NCI-H460 (cell line): Measurements from ENCODE around the gene TPRA1. TPM values are rescaled to one million over a fixed set of nuclear protein-coding genes. Genes with fewer than 3 reads are reported as not detected.
"Not testable (repeated sequence)": the region's sequence is repeated elsewhere in the genome, so short reads cannot be mapped to it uniquely, and the experiment has no call there.

Source experiments
- DNase-seq: peaks from one replicate; pipeline ENCODE4 v3.0.0-alpha.2; 2016; ENCODE audit warnings: low read depth; ENCODE audit errors: extremely low read depth
- total RNA-seq: library from RNA; depleted of rRNA; stranded (reverse); fragments of >200 nt; shearing (Covaris generic); gene quantifications from 2 replicates; pipeline ENCODE4 v1.2.3, GENCODE V29; 2014

TPRA1 gene
- total RNA-seq, 1 experiment from 2014 or later = 20.6 TPM

DNA sequence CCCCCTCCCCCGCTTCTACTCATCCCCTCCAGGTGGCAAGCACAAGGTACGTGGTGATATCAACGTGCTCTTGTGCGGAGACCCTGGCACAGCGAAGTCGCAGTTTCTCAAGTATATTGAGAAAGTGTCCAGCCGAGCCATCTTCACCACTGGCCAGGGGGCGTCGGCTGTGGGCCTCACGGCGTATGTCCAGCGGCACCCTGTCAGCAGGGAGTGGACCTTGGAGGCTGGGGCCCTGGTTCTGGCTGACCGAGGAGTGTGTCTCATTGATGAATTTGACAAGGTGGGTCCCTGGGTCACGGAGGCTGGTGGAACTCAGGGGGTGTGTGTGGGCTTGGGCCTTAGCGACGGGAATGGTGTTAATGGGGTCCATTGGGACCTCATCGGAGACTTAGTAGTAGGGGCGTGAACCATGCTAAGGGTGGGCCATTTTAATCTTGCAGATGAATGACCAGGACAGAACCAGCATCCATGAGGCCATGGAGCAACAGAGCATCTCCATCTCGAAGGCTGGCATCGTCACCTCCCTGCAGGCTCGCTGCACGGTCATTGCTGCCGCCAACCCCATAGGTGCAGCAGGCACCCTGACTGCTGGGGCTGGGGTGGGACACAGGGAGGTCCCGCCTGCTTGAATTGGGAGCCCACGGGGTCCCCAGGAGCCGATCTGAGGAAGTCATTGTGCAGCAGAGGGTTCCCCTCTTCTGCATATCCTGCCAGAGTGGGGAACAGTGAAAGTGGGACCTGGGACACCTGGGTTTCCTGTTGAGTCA lies 26.5 kb upstream of the TPRA1 start:
- no peak for DNase-seq

DNA sequence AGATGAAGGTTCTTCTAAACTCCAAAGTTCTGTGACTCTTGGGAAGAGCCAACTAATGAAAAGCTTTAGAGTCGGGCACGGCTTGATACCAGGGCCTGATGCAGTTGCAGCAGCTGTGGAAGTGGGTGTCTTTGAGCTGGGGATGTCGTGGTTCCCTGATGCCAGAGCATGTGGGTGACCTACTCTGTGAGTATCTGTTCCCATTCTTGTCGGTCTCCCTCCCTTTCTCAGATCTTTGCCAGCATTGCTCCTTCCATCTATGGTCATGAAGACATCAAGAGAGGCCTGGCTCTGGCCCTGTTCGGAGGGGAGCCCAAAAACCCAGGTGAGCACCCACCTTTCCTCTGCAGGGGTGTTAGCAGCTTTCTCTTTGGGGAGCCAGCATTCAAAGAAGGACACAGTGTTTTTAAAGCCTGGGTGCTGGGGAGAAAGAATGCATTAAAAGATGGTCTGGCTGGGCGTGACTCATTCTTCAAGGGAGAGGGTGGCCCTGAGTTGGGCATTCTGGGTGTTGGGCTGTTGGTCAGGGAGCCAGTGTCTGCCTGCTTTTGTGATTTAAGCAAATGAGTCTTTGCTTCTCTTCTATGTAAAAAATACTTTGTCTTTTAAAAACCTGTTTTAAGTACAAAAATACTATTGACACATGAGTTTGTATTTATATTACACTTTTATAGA lies 25.2 kb upstream of the TPRA1 start:
- DNase-seq = no peak

- no peak for DNase-seq
These were observed 24.5 kb upstream of the TPRA1 start for GRCh38 chr3:127614928-127615589.

GRCh38 chr3:127613406-127613805 lies 22.9 kb upstream of the TPRA1 start:
- DNase-seq = no peak

- DNase-seq = no peak
These were observed 22.4 kb upstream of the TPRA1 start for GRCh38 chr3:127612966-127613365.

DNA sequence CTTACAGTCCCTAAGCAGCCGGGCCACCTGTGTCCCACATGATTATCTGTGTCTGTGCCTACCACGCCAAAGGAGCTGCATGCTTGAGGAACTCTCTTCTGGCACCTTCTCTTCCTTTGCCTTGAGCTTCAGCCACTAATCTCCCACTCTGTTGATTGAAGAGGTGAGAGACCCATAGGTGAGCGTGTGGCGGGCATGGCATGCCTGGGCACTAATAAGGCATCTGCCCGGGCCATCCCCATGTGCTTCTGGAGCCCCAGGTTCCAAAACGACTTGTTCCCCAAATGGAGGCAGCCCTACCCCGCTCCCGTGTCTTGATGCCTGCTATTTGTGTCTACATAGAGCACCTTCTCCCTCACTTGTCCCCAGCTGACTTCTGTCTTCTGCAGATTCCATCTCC lies 20.7 kb upstream of the TPRA1 start:
- DNase-seq = no peak

GRCh38 chr3:127610105-127610504 lies 19.6 kb upstream of the TPRA1 start:
- DNase-seq = no peak

GRCh38 chr3:127608362-127608718 lies 17.8 kb upstream of the TPRA1 start:
- no peak for DNase-seq

DNA sequence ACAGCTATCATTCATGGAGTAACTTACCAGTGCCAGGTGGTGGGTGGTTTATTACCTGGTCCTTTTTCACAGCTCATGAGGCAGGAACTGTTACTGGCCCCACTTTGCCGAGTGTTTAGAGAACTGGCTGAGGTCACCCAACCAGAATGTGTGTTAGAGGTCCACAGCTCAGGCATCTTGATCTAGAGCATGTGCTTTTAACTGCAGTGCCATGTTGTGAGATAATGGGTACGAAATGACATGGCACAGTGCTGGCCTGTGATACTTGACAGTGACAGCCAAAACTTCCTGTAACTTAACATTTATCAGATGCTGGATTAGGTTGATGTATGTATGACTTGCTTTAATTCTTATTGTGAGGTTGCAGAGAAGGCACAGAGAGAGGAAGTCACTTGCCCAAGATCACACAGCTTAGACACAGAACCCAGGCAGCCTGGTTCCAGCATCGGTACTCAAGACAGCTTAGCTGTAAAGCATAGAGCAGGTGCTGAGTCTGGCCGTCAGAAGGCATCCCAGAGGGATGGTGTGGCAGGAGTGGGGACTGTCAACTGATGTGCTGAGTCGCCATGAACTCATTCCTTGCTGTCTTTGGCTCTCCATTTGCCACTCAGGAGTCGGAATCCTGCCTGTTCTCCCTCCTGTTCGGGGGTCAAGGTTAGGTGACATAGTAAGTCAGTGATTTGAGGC lies 17.3 kb upstream of the TPRA1 start:
- DNase-seq = no peak

GRCh38 chr3:127606981-127607595 lies 16.6 kb upstream of the TPRA1 start:
- DNase-seq = no peak

DNA sequence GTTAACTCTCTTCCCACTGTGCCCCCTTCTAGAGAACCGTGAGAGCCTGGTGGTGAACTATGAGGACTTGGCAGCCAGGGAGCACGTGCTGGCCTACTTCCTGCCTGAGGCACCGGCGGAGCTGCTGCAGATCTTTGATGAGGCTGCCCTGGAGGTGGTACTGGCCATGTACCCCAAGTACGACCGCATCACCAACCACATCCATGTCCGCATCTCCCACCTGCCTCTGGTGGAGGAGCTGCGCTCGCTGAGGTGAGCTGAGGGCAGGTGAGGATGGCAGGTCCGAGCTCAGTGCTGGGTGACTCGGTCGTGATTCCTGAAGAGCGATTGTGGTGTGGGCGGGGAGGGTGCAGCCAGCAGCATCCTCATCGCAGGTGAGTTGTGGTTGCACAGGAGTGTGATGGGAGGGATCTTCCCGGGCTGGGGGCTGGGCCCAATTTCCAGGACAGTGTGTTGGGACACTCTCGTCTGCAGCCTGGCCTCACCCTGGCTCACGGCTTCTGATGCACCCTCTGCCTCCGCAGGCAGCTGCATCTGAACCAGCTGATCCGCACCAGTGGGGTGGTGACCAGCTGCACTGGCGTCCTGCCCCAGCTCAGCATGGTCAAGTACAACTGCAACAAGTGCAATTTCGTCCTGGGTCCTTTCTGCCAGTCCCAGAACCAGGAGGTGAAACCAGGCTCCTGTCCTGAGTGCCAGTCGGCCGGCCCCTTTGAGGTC lies 15.7 kb upstream of the TPRA1 start:
- no peak for DNase-seq

GRCh38 chr3:127605547-127605946 lies 15.0 kb upstream of the TPRA1 start:
- DNase-seq = not testable (repeated sequence)

- DNase-seq = no peak
These were observed 14.1 kb upstream of the TPRA1 start for GRCh38 chr3:127604546-127605165.

DNA sequence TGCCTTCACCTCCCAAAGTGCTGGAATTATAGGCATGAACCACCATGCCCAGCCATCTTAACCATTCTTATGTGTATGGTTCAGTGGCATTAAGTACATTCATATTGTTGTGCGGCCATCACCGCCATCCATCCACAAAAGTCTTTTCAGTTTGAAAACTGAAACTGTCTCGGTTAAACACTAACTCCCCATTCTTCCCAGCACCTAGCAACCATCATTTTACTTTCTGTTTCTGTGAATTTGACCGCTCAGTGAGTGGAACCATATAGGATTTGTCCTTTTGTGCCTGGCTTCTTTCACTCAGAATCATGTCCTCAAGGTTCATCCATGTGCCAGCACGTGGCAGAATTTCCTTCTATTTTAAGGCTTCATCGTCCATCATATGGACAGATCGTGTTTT lies 13.5 kb upstream of the TPRA1 start:
- DNase-seq = no peak

GRCh38 chr3:127600749-127601456 lies 10.4 kb upstream of the TPRA1 start:
- no peak for DNase-seq

DNA sequence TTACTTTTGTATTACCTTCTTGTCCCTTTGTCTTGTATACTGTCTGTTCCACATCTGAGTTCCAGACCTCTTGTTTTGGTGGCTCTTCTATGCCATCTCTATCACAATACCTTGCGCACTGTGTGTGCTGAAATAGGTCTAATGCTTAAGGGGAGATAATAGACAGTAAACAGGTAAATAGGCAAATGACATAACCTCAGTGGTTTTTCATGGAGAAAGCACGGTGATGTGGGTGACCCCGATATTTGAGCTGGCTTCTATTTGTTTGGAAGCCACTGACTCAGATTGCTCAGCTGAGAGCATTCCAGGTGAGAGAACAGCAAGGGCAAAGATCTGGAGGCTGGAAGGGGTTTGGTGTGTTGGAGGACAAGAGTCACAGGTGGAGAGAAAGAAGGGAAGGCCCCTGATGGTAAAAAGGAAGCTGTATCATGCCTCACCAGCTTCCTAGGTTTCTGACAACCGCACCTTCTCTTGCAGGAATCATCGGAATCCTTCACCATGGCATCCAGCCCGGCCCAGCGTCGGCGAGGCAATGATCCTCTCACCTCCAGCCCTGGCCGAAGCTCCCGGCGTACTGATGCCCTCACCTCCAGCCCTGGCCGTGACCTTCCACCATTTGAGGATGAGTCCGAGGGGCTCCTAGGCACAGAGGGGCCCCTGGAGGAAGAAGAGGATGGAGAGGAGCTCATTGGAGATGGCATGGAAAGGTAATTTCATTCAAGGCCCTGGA lies 8.5 kb upstream of the TPRA1 start:
- no peak for DNase-seq

DNA sequence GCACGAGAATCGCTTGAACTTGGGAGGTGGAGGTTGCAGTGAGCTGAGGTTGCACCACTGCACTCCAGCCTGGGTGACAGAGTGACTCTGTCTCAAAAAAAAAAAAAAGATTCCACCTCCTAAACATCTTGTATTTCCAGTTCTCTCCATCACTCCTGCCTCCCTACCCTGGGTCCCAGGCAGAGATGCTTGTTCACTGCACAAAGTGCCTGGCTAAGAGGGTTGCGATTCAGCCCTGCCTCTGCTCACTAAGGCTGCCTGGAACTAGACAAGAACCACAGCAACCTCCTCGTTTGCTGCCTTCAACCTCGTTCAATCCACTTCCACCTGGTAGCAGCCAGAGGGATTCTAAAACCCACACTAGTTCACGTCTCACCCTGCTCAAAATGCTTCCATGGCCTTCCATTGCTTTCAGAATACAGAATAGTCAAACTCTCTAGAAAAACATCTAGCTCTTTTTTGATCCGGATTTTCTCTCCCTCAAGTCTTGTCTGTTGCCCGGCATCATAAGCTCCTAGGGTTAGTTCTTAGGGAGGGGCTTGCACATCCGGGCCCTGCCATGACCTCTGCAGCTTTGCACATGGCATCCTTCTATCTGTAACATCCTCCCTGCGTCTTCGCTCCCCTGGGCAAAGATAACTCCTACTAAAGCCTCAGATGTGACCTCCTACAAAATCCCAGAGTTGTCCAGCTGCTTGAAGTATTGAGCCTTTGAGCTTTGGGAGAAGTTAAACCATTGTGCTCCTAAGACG lies 6.7 kb upstream of the TPRA1 start:
- no peak for DNase-seq

DNA sequence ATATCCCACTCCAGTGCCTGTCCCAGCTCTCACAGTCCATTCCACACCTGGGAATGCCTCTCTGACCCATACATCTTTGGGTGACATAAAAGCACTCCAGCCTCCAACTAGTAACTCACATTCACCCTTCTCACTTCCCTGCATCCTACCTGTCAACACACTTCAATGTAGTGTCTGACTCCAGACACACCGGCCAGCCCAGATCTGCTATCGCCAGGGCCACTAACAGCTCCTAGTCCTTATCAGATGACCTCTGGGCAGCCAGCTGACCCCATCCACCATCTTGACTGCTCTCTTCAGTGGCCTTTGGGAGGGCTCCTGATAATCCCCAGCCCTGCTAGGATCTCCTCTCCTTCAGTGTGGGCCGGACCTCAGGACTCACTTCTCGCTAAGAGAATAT lies 4.8 kb upstream of the TPRA1 start:
- DNase-seq = no peak
